Testis (tissue), 3 donors: ENCODE measurements around the gene LRMDA. TPM values are rescaled to one million over a fixed set of nuclear protein-coding genes. Genes with fewer than 3 reads are reported as not detected.

Source experiments
- DNase-seq: peaks from one replicate; pipeline ENCODE4 v3.0.0-alpha.2; 2019
- H3K27ac ChIP-seq, 2 donors: fragments of 200-600 bp; sonication (generic); one replicate each; pipeline ENCODE4 v1.5.1; 2019
- H3K27me3 ChIP-seq: fragments of 200-600 bp; sonication (generic); one replicate; pipeline ENCODE4 v1.5.1; 2019
- H3K36me3 ChIP-seq: fragments of 200-600 bp; sonication (generic); one replicate; pipeline ENCODE4 v1.5.1; 2017; ENCODE audit warnings: low read depth; ENCODE audit errors: missing control alignments
- H3K4me1 ChIP-seq: fragments of 200-600 bp; sonication (generic); one replicate; pipeline ENCODE4 v1.5.1; 2019
- H3K4me3 ChIP-seq, 2 donors: fragments of 200-600 bp; sonication (generic); one replicate each; pipeline ENCODE4 v1.5.1; 2017 to 2019
- H3K9me3 ChIP-seq: fragments of 200-600 bp; sonication (generic); one replicate; pipeline ENCODE4 v1.5.1; 2017
- CTCF ChIP-seq, 3 experiments: fragments of 450-650 bp in 2 of 3; fragments of 200-600 bp in 1 of 3; sonication (generic) in 1 of 3; IDR thresholded peaks; one replicate each; pipeline ENCODE4 v1.5.1; 2016 to 2019; ENCODE audit warnings: antibody characterized with exemption in 3 of 3, mild to moderate bottlenecking in 2 of 3, moderate library complexity in 1 of 3
- POLR2A ChIP-seq: fragments of 450-650 bp; IDR thresholded peaks from one replicate; pipeline ENCODE4 v1.6.1; 2017; ENCODE audit warnings: antibody characterized with exemption, mild to moderate bottlenecking, moderate library complexity
- WGBS, 2 donors: methylation state at CpG; one replicate each; pipeline ENCODE4 v1.1.5; 2018; 5-methylcytosine and 5-hydroxymethylcytosine counted together
- intact Hi-C: fragments of 100-400 bp; cut with DNase I; formaldehyde crosslinking; loops from one replicate; pipeline ENCODE4 v1.15.1; 2023; ENCODE audit warnings: low total_unique reads
- polyA plus RNA-seq: library from polyadenylated mRNA; stranded (reverse); fragments of 350-450 nt; fragmentation: Illumina TruSeq; extraction: RNeasy Lipid Tissue Mini Kit (QIAGEN cat#74804); gene quantifications from one replicate; pipeline ENCODE4 v1.2.3, GENCODE V29; 2014; ENCODE audit warnings: low read depth, low replicate concordance; ENCODE audit not compliant: insufficient read depth
- total RNA-seq, 2 donors: library from RNA; depleted of rRNA; stranded (reverse); fragments of >200 nt; gene quantifications; one replicate each; pipeline ENCODE4 v1.2.3, GENCODE V29; 2016

LRMDA gene
- total and polyA plus RNA-seq, 3 donors from 2014 or later = 7.6 to 13.8 (median 10.6) TPM

GRCh38 chr10:76318211-76318610 is 886.8 kb downstream of the LRMDA start:
- 64 to 73% methylated on average over 2 of the region's 2 CpGs for WGBS, 2 donors
- no peaks in the 10 kb centered on the region for H3K36me3 ChIP-seq
- intact Hi-C loops = no loop called here
- no peak overlapping the region for H3K4me3 ChIP-seq
- H3K27ac ChIP-seq = no peak overlapping the region
- no peaks in the 10 kb centered on the region for H3K4me1 ChIP-seq
- TF ChIP-seq CTCF (IDR thresholded peaks at IDR 0.05) (no peak), POLR2A (no peak)
- no peak for DNase-seq
- H3K27me3 ChIP-seq = no peaks in the 10 kb centered on the region
- H3K9me3 ChIP-seq = no peaks in the 10 kb centered on the region

- WGBS, 2 donors = 78 to 86% methylated on average over 4 of the region's 4 CpGs
- intact Hi-C loops = no loop called here
- H3K4me3 ChIP-seq = no peak overlapping the region
- H3K9me3 ChIP-seq = no peaks in the 10 kb centered on the region
- H3K4me1 ChIP-seq = no peaks in the 10 kb centered on the region
- no peaks in the 10 kb centered on the region for H3K36me3 ChIP-seq
- no peak for DNase-seq
- no peak overlapping the region for H3K27ac ChIP-seq
- no peak for TF ChIP-seq POLR2A
- TF ChIP-seq CTCF (IDR thresholded peaks at IDR 0.05) = no peak
- H3K27me3 ChIP-seq = no peaks in the 10 kb centered on the region
These were observed 888.2 kb downstream of the LRMDA start for GRCh38 chr10:76319661-76320060.

- intact Hi-C loops = no loop called here
- Histone ChIP-seq H3K27ac (no peak overlapping the region), H3K4me3 (no peak overlapping the region), H3K9me3 (no peaks in the 10 kb centered on the region), H3K36me3 (no peaks in the 10 kb centered on the region), H3K4me1 (no peaks in the 10 kb centered on the region), H3K27me3 (no peaks in the 10 kb centered on the region)
- no peak for DNase-seq
- no peak for TF ChIP-seq POLR2A
- TF ChIP-seq CTCF (IDR thresholded peaks at IDR 0.05) = no peak
- WGBS, 2 donors = 48 to 76% methylated on average over 6 of the region's 6 CpGs
These were observed 892.9 kb downstream of the LRMDA start for GRCh38 chr10:76324283-76324682.

- Histone ChIP-seq H3K9me3 (no peaks in the 10 kb centered on the region), H3K4me3 (no peak overlapping the region), H3K4me1 (no peaks in the 10 kb centered on the region), H3K36me3 (no peaks in the 10 kb centered on the region), H3K27me3 (no peaks in the 10 kb centered on the region), H3K27ac (no peak overlapping the region)
- TF ChIP-seq POLR2A = no peak
- no peak for TF ChIP-seq CTCF (IDR thresholded peaks at IDR 0.05)
- intact Hi-C loops = no loop called here
- DNase-seq = no peak
- WGBS, 2 donors = 94 to 100% methylated on average over 2 of the region's 2 CpGs
These were observed 896.0 kb downstream of the LRMDA start for GRCh38 chr10:76327441-76327840.

- WGBS, 2 donors = 91 to 95% methylated on average over 2 of the region's 2 CpGs
- Histone ChIP-seq H3K36me3 (no peaks in the 10 kb centered on the region), H3K4me1 (no peaks in the 10 kb centered on the region), H3K4me3 (no peak overlapping the region), H3K9me3 (no peaks in the 10 kb centered on the region), H3K27me3 (no peaks in the 10 kb centered on the region), H3K27ac (no peak overlapping the region)
- intact Hi-C loops = no loop called here
- TF ChIP-seq POLR2A (no peak), CTCF (IDR thresholded peaks at IDR 0.05) (no peak)
- DNase-seq = no peak
These were observed 896.9 kb downstream of the LRMDA start for GRCh38 chr10:76328348-76328747.
